Stimulated activated CD8-positive, alpha-beta memory T cell treated with anti-CD3 and anti-CD28 coated beads, Interleukin-4, amount 100 ng/mL, for 4 hours (primary cell): ENCODE data around the gene NUDT1.

ENCODE experiments used
- DNase-seq, 2 donors: peaks; one replicate each; pipeline ENCODE4 v3.0.0-alpha.2; 2020; ENCODE audit warnings: low read depth in 2 of 2, low spot score in 1 of 2

NUDT1 gene

GRCh38 chr7:2247141-2247995, 5.3 kb downstream of the NUDT1 start:
- DNase-seq: no peak

- DNase-seq: no peak
These were observed 7.1 kb downstream of the NUDT1 start for GRCh38 chr7:2248984-2249694.

- no peak for DNase-seq
These were observed 7.8 kb downstream of the NUDT1 start for GRCh38 chr7:2249744-2250323.

- DNase-seq: no peak
These were observed 9.4 kb downstream of the NUDT1 start for GRCh38 chr7:2251381-2251780.

GRCh38 chr7:2251841-2252771, 10.1 kb downstream of the NUDT1 start:
- DNase-seq: no peak

- DNase-seq: no peak
These were observed 11.0 kb downstream of the NUDT1 start for GRCh38 chr7:2253021-2253420.

GRCh38 chr7:2253525-2254244, 11.7 kb downstream of the NUDT1 start:
- DNase-seq: no peak

- DNase-seq: no peak
These were observed 12.6 kb downstream of the NUDT1 start for GRCh38 chr7:2254429-2255144.

- DNase-seq: no peak
These were observed 13.4 kb downstream of the NUDT1 start for GRCh38 chr7:2255145-2256139.

GRCh38 chr7:2256306-2257045, 14.4 kb downstream of the NUDT1 start:
- no peak for DNase-seq

- no peak for DNase-seq
These were observed 15.1 kb downstream of the NUDT1 start for GRCh38 chr7:2257046-2257551.

GRCh38 chr7:2257651-2258050, 15.6 kb downstream of the NUDT1 start:
- DNase-seq: no peak

- DNase-seq: no peak
These were observed 16.8 kb downstream of the NUDT1 start for GRCh38 chr7:2258661-2259365.

- no peak for DNase-seq
These were observed 17.5 kb downstream of the NUDT1 start for GRCh38 chr7:2259480-2259879.

GRCh38 chr7:2260820-2261219, 18.8 kb downstream of the NUDT1 start:
- DNase-seq: no peak

GRCh38 chr7:2261611-2262010, 19.6 kb downstream of the NUDT1 start:
- DNase-seq: no peak

GRCh38 chr7:2263176-2263575, 21.1 kb downstream of the NUDT1 start:
- no peak for DNase-seq
